Smooth muscle cell (in vitro differentiated cells): ENCODE results near the gene PLEKHA6. TPM values are rescaled to one million over a fixed set of nuclear protein-coding genes. Genes with fewer than 3 reads are reported as not detected.

Experiments used
- DNase-seq: peaks from one replicate; lab custom pipeline; 2025; ENCODE audit not compliant: unreplicated experiment; lab: John Stamatoyannopoulos, UW
- H2AFZ ChIP-seq: fragments of 200-600 bp; sonication (generic); 2 replicates; pipeline ENCODE4 v1.6.0; 2016; ENCODE audit warnings: antibody characterized with exemption, low read depth, mild to moderate bottlenecking
- H3F3A ChIP-seq: fragments of 200-600 bp; sonication (generic); 2 replicates; pipeline ENCODE4 v1.6.0; 2017; ENCODE audit warnings: antibody characterized with exemption, low read depth
- H3K27ac ChIP-seq: fragments of 200-600 bp; sonication (generic); 2 replicates; pipeline ENCODE4 v1.5.1; 2016; ENCODE audit warnings: low read depth, mild to moderate bottlenecking
- H3K27me3 ChIP-seq: fragments of 200-600 bp; sonication (generic); 2 replicates; pipeline ENCODE4 v1.6.1; 2016; ENCODE audit warnings: low read depth, mild to moderate bottlenecking
- H3K36me3 ChIP-seq: fragments of 200-600 bp; sonication (generic); 2 replicates; pipeline ENCODE4 v1.5.1; 2016; ENCODE audit warnings: low read depth
- H3K4me1 ChIP-seq: fragments of 200-600 bp; sonication (generic); 2 replicates; pipeline ENCODE4 v1.5.1; 2016; ENCODE audit warnings: low read depth
- H3K4me2 ChIP-seq: fragments of 200-600 bp; sonication (generic); 2 replicates; pipeline ENCODE4 v1.6.0; 2016; ENCODE audit warnings: mild to moderate bottlenecking
- H3K4me3 ChIP-seq: fragments of 200-600 bp; sonication (generic); 2 replicates; pipeline ENCODE4 v1.5.1; 2016; ENCODE audit warnings: mild to moderate bottlenecking
- H3K79me2 ChIP-seq: fragments of 200-600 bp; sonication (generic); 2 replicates; pipeline ENCODE4 v1.6.0; 2016; ENCODE audit warnings: low read depth, mild to moderate bottlenecking
- H3K9ac ChIP-seq: fragments of 200-600 bp; sonication (generic); 2 replicates; pipeline ENCODE4 v1.6.0; 2016; ENCODE audit warnings: low read depth
- H3K9me3 ChIP-seq: fragments of 200-600 bp; sonication (generic); replicated peaks from 2 replicates; pipeline ENCODE4 v1.5.1; 2016; ENCODE audit warnings: low read depth
- H4K20me1 ChIP-seq: fragments of 200-600 bp; sonication (generic); 2 replicates; pipeline ENCODE4 v1.6.0; 2016; ENCODE audit warnings: low read depth
- CTCF ChIP-seq: fragments of 200-600 bp; sonication (generic); IDR thresholded peaks from 2 replicates; pipeline ENCODE4 v1.5.1; 2017; ENCODE audit warnings: borderline replicate concordance, mild to moderate bottlenecking, antibody characterized with exemption; ENCODE audit not compliant: insufficient read depth, poor library complexity, severe bottlenecking
- WGBS: methylation state at CpG from one replicate; pipeline ENCODE4 v1.1.7; 2016; ENCODE audit warnings: low lambda C conversion rate; 5-methylcytosine and 5-hydroxymethylcytosine counted together
- polyA plus RNA-seq: library from polyadenylated mRNA; unstranded; fragments of >200 nt; fragmentation: Nextera tagmentation; extraction: Ambion mirVana; gene quantifications from 2 replicates; pipeline ENCODE4 v1.2.1, GENCODE V29; 2016
- total RNA-seq: library from RNA; depleted of rRNA; stranded (reverse); fragments of >200 nt; gene quantifications from 2 replicates; pipeline ENCODE4 v1.2.3, GENCODE V29; 2014

PLEKHA6 gene
- total and polyA plus RNA-seq, 2 experiments from 2014 or later = 0.45 to 0.85 TPM

- Histone ChIP-seq H3K4me1 (peaks cover 22% of the 10 kb centered on the region), H4K20me1 (peaks cover 5% of the 10 kb centered on the region), H3K4me2 (no peak overlapping the region), H3K9ac (no peak overlapping the region), H2AFZ (no peak overlapping the region), H3K36me3 (no peaks in the 10 kb centered on the region), H3K27me3 (no peaks in the 10 kb centered on the region), H3K79me2 (no peaks in the 10 kb centered on the region), H3F3A (peaks cover 13% of the 10 kb centered on the region), H3K9me3 (no peaks in the 10 kb centered on the region), H3K4me3 (no peak overlapping the region), H3K27ac (no peak overlapping the region)
- whole genome bisulfite sequencing = 88% methylated on average over 14 of the region's 14 CpGs
- no peak for TF ChIP-seq CTCF
- no peak for DNase-seq
These were observed 99.0 kb downstream of the PLEKHA6 start for GRCh38 chr1:204260601-204261197.

- Histone ChIP-seq H3K9ac (no peak overlapping the region), H3K4me1 (peaks cover 31% of the 10 kb centered on the region), H3K4me2 (no peak overlapping the region), H3K27me3 (no peaks in the 10 kb centered on the region), H3K27ac (no peak overlapping the region), H3K9me3 (no peaks in the 10 kb centered on the region), H3K36me3 (no peaks in the 10 kb centered on the region), H3K79me2 (no peaks in the 10 kb centered on the region), H3F3A (peaks cover 19% of the 10 kb centered on the region), H3K4me3 (no peak overlapping the region), H4K20me1 (peaks cover 5% of the 10 kb centered on the region), H2AFZ (no peak overlapping the region)
- WGBS = 96% methylated on average over 5 of the region's 5 CpGs
- TF ChIP-seq CTCF = no peak
- DNase-seq = no peak
These were observed 99.9 kb downstream of the PLEKHA6 start for GRCh38 chr1:204259782-204260181.

GRCh38 chr1:204259196-204259595, 100.5 kb downstream of the PLEKHA6 start:
- H3K9me3 ChIP-seq = no peaks in the 10 kb centered on the region
- no peaks in the 10 kb centered on the region for H3K27me3 ChIP-seq
- H3F3A ChIP-seq = peaks cover 19% of the 10 kb centered on the region
- H3K27ac ChIP-seq = no peak overlapping the region
- no peak overlapping the region for H3K9ac ChIP-seq
- TF ChIP-seq CTCF = no peak
- no peaks in the 10 kb centered on the region for H3K79me2 ChIP-seq
- H3K4me3 ChIP-seq = no peak overlapping the region
- H3K4me2 ChIP-seq = no peak overlapping the region
- 95% methylated on average over 18 of the region's 18 CpGs for WGBS
- H3K4me1 ChIP-seq = peaks cover 32% of the 10 kb centered on the region
- H2AFZ ChIP-seq = no peak overlapping the region
- no peak for DNase-seq
- H3K36me3 ChIP-seq = no peaks in the 10 kb centered on the region
- H4K20me1 ChIP-seq = peaks cover 5% of the 10 kb centered on the region
